Activated CD4-positive, CD25-positive, alpha-beta regulatory T cell treated with anti-CD3 and anti-CD28 coated beads, Interleukin-2, amount 50 U/mL, for 24 hours (primary cell): ENCODE measurements around the gene RCOR1.
A peak's percentile ranks its signal among the peaks of the same experiment; 100 is the strongest.

Source experiments
- ATAC-seq, 2 donors: fragments of 150-1000 bp; cut with Tn5 transposase; one replicate each; pipeline ENCODE4 v1.10.0; 2021; ENCODE audit warnings: mild to moderate bottlenecking in 1 of 2, moderate library complexity in 1 of 2

The RCOR1 gene

DNA sequence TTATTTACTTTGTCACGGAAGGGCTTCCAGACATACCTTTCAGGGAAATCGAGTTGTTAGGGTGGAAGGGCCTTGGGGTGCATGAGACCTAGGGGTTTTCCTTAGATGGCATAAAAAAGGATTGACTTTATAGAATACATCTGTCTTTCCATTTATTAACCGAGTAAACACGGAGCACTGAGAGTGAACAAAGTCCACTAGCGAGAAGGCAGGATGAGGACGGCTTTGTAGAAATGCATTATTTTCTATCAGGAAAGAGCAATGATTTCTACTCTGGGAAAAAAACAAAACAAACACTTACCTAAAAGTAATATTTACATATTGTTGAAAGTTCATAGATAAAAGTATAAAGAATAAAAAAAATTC, 91.8 kb downstream of the RCOR1 start:
- ATAC-seq = no peak

DNA sequence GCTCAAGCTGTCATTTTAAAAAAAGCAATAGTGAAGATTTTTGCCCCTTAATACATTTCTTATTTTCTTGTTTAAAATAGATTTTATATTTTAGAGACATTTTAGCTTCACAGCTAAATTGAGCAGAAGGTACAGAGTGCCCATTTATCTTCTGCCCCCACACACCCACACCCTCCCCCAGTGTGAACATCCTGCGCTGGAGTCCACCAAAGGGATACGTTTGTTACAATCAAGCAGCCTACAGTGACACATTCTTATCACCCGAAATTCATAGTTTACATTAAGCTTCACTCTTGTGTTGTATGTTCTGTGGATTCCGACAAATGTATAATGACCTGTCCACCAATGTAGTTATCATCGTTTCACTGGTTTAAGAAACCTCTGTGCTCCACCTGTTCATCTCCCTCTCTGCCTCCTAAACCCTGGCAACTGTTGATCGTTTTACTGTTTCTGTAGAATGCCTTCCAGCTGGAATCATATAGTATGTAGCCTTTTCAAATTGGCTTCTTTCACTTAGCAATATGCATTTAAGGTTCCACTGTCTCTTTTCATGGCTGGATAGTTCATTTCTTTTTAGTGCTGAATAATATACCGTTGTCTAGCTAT, 93.8 kb downstream of the RCOR1 start:
- no peak for ATAC-seq

DNA sequence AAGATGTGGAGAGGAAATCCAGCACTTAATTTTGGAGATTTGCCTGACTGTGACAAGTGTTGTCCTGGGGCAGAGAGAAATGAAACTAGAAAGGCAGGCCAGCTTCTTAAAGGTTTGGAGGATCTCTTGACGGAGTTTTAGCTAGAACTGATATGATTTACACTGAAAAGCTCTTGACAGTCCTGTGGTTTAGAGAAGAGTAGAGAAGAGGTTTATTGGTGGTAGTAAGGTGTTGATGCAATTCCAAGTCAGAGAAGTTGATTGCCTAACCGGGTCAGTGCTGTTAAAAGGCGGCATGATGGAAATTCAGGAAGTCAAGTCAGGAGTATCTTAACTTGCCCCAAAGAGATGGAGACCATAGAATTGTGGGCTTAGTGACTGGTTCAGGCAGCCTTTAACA, 95.8 kb downstream of the RCOR1 start:
- ATAC-seq = no peak

DNA sequence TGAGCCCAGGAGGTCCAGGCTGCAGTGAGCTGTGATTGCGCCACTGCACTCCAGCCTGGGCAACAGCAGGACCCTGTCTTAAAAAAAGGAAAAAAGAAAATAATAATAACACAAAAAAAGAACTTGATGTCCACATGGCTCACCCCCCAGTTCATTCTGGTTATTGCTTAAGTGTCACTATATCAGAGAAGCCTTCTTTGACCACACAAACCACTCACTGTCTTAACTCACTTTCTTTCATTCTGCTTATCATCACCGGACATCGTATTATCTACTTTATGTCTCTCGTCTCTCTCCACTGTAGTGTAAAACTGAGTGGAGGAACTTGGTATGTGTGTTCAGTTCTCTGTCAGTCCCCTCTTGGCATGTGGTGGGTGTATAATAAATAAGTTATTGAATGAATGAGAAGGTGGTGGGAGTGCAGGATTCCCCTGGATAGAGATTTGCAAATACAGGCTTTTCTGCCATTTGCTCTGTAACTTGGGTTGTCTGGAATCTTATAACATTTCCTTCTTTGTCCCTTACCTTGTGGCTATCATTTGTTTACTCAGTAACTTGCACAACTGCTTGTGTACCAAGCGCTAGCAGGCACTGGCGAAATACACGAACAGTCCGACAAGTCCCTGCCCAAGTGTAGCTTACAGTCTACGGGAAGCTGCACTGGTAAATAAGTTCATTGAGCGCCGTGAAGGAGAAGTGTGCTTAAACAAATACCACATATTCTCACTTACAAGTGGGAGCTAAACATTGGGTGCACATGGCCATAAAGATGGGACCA, 98.2 kb downstream of the RCOR1 start:
- ATAC-seq = no peak

DNA sequence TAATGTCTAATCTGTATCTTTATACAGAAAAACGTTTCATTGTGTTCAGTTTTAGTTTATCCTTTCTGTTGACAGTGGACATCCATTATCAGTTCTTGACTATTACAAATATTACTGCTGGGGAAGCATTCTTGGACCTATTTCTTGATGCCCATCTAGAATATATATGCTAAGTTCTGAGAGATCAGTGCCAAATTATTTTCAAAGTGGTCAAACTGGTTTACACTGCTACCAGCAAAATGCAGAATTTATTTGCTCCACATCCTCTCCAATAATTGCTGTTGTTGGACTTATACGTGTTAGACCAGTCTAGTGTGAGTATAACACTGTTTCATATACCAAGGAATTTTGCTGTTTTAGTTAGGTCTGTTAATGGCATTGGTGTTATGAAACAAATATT, 99.3 kb downstream of the RCOR1 start:
- ATAC-seq = no peak

DNA sequence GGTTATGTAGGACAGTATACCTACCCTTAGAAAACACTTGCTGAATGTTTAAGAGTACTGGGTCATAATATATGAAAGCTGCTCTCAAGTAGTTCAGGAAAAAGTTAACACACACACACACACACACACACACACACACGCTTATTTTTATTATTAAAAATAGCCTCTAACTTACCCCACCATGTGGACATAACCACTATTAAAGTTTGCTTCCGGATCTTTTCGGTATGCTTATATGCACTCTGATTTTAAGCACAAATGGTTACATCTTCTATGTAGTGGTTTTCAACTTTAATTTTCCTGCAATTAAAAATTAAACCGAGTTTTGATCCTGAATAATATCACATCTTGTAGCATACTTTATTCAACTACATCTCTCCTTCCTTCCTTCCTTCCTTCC, 99.9 kb downstream of the RCOR1 start:
- no peak for ATAC-seq

DNA sequence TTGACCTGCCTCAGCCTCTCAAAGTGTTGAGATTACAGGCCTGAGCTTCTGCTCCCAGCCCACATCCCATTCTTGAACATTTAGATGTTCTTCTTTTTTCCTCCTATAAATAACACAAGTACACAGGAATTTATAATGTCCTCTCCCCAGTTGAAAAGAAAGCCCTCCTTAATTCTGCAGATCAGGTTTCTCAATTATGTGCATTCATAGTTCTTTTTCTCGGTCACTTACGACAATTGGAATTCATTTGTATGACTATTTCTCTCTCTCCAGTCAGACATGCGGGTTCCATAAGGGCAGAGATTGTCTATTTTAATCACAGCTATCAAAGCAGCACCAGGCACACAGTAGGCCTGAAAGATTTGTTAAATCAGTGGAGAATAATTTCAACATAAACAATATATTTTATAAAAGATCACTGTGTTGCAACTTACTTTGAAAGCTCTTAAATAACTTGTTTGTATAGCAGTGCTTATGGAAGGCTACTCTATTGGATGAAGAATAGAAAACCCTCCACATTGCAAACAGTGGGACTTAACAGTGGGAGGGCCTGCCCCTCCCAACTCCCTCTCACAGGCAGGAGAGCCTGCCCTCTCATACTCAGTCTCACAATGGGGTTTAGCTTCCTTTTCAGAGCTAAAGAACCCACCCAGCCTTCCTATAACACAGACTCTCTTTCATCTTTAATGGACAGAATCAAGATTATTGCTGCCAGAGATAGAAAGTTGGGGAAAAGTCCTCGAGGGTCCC, 100.7 kb downstream of the RCOR1 start:
- ATAC-seq = no peak

DNA sequence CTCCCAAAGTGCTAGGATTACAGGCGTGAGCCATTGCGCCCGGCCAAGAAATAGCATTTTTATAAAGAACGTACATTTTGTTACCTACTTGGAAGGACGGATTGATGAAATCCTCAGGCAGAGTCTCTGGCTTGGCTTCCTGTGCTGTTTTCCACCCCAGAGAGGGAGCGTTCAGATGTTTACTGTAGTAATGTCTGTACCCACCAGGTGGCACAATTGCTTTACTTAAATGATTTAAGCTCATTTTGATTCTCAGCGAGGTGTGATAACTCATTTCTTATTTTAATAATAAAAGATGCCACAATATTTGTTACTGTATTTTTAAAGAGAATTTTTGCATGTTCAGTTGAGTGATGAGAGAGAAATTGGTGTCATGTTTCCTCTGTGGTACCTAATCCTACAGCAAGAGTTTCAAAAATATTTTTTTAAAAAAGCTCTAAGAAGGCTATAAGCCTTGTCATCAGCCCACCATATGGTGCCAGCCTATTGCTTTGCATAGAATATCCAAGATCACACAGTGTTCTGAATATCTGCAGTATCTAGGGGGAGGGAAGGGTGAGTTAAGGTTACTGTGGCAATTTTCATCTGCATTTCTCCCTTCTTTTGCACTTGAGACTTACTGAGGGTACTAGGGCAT, 102.2 kb downstream of the RCOR1 start:
- ATAC-seq = peak; percentile 44 to 73

DNA sequence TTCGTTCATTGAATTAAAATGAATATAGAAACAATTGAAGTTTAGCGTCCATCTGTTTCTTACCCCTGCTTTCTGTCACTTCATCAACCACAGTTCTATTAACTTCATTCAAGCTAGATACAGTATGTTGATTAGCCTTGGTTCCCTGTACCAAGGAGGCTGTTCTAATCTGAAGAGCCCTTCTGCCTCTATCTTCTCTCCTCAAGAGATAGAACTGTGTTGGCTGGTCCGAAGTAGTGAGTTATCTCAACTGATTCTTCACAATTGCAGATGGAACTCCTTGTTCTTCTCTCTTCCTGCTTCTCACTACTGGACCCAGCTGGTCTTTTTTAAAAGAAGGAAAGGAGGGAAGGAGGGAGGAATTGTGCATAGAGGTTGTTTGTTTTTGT, 102.7 kb downstream of the RCOR1 start:
- no peak for ATAC-seq

DNA sequence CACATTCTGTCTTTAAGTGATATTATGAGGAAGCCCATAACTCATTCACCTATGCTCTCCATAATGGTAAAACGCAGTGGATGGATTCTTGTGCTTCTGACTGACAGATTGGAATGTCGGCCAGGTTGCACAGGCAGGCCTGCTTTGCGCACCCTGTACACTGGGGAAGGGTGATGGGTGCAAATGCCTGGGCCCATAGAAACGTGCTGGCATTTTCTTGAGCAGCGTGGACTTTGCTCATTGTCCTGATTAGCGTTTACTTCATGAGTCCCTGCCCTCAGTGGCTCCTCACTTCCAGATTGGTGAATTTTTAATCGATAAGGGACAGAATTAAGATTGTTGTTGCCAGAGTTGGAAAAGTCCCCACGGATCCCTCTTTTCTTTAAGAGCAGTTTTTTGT, 103.9 kb downstream of the RCOR1 start:
- ATAC-seq = no peak

DNA sequence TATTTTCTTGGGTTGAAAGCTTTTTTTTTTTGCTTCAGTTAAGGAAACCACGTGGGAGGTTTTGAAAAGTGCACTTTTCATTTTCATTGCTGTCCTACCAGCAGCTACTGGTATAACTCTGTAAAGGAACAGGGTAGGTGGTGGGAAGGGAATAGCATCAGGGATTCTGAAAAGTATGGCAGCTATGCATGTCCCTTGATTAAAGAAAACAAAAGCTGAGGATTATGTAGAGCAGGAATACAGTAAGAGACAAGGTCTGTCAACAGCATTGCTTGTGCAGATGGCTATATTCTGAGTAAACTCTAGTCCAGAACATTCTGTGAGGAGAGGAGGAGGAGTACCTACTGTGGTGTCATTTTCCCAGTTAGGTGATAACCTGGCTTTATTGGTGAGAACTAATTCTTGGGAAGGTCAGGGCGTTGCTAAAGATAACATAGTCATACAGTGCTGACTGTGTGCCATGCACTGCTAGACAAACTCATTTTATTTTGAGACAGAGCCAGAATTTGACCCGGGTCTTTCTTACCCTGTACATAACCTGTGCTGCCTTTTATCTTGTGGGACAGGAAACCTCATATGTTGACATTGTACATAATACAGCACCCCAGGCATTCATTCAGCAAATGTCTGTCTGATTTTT, 104.5 kb downstream of the RCOR1 start:
- no peak for ATAC-seq

DNA sequence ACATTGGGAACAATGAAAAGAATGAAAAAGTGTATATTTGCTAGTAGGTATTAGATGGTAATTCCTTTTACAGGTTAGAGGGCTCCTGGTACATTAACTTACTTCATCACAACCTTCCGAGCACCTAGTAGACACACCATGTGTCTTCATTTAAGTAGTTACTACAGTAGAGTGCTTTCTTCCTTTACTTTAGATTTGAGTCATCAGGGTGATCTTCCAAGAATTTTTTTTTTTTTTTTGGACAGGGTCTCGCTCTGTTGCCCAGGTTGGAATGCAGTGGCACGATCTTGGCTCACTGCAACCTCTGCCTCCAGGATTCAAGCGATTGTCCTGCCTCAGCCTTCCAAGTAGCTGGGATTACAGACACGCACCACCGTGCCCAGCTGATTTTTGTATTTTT, 105.1 kb downstream of the RCOR1 start:
- no peak for ATAC-seq

DNA sequence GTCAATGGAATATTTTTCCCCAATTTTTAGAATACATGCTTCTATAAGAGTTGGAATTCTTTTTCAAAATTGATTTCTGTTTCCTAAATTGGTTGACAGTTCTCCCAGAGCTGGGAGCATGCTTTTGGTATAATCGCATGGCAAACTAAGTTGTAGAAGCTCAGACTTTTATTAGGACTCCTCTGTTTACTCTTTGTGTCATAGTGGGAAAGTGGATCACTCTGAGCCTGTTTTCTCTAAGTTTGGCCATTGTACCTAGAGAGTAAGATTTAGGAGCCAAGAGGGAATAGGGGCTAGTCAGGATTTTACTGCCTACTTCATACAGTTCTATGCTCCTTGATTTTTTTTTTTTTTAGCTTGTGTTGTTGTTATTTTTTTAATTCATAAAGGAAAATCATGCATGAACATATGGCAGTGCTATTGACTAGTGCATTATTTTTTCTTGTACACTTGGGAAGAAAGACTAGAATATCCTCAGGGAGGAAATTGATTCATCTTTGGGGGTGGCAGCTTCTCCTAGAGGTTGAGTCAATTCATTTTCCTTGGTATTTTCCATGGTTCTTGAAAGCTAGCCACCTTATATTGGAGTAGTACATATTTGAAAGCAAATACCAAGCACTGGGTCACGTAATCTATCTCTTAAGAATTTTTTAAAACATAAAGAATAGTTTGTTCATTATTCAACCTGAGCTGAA, 107.1 kb downstream of the RCOR1 start:
- ATAC-seq = no peak

DNA sequence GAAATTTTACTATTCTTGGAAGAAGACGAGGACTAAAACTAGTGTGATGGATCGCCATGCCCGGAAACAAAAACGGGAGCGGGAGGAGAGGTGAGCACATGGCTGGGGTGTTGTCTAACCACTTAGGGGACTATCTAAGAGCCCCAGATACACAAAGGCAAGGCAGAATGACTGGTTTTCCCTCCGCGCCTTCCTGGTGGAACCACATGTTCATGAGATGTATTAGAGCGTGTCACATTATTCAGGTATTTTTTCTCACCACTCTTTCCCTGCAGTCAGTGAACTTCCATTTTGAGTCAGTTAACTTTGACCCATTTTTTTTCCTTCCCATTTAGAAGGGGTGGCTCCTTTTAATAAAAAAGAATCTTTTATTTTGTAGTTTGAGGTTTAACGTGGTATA, 116.0 kb downstream of the RCOR1 start:
- ATAC-seq = peak in 1 of 2 donors; percentile 41

DNA sequence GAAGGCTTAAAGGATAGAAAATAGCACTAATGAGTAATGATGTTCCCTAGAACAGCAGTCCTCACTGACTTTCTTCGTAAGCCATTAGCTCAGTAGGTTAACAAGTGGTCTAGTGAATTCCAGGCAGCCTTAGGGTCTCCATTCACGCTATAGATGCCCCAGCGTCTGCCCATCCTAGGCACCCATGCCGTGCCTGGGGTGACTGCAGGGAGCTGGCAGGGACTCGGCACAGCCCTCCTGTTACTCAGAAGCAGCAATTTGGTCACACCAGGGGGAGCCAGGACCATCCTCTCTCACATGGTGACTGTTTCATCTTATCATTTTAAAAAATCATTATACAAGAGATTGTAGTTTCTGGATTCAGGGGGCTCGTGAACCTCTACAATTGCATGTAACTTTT, 118.8 kb downstream of the RCOR1 start:
- no peak for ATAC-seq

DNA sequence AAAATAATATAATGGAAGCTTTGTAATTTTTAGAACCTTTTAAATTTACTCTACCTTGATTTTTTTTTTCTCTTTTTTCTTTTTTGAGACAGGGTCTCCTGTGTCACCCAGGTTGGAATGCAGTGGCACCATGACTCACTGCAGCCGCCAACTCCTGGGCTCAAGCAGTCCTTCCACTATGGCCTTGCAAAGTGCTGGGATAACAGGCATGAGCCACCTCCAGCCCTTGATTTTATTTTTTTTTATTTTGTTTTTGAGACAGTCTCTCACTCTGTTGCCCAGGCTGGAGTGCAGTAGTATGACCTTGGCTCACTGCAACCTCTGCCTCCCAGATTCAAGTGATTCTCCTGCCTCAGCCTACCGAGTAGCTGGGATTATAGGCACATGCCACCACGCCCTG, 119.5 kb downstream of the RCOR1 start:
- no peak for ATAC-seq

DNA sequence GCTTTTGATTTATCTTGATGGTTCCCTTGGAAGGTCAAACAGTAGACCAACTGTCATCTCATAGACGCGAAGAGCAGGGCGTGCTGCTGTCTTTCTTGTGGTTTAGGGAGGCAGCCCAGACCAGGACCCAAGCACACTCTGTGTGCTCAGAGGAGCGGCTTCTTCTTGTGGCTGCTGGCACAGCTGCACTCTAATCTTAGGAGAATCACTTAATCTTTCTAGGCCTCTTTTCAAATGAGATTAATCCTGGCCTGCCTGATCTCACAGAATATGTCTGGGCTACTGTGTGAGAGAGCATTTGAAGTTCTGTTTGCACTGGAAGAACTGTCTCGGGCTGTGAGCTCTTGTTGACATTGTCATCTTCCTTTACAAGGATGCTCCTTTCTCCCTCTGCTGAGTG, 124.8 kb downstream of the RCOR1 start:
- ATAC-seq = no peak

DNA sequence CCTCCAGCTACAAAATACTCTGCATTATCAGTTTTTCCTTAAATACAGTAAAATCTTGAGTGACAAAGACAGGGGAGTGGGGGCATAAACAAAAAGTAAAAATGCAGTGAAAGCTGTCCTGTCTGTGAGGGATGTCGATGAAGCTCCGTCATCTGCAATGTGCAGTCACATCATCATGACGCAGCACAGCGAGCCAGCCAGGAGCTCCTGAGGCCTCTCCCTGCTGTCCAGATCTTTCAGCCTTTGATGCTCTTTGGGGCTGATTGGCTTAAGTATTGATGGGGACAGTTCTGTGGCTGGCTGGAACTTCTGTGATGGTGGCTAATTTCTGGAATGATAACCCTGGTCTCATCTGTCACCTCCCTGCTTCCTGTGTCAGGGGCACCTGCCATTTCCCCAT, 130.2 kb downstream of the RCOR1 start:
- ATAC-seq = no peak

DNA sequence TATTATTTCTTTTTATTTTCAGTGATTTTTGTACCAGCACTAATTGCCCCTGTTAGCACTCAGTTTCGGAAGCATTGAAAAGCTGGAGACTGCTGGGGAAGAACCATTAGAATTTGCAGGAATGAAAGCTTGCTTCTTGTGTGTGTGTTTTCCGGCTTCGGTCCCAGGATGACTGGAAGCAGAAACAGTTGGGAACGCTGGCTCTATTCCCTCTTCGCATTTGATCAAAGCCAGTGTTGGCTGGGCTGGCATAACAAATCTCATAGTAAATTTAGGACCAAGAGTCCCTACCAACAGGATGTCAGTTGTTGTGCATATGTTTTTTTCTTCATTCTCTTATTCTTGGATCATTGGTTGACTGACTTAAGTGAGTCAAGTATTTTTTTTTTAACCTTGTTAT, 131.2 kb downstream of the RCOR1 start:
- no peak for ATAC-seq

DNA sequence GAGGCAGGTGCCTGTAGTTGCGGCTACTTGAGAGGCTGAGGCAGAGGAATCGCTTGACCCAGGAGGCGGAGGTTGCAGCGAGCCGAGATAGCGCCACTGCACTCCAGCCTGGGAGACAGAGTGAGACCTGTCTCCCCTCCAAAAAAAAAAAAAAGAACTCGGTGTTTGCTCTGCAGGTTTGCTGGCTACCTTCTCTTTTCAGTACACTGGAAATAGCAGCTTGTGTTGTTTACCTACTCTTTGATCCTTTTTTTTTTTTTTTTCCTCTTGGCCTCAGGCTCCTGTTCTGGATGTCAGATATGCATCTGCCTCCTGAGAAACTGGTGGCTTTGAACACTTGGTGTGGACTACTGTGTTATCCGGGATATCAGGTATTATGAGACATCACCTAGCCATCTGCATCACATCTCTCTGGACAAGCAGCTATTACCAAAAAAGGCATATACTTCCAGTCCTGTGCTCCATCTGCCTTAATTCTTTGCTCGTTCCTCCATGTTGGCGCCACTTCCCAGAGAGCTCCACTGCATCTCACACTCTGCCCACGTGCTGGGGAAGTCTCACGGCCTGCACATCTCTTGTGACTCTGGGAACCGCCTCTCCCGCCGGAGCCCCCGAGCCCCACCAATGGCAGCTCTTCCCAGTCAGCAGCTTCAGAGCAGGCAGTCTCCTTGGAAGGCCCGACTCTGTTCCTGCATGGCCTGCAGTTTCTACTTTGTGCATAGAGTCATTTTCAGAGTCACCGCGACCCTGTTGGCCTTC, 133.9 kb downstream of the RCOR1 start:
- ATAC-seq = no peak

DNA sequence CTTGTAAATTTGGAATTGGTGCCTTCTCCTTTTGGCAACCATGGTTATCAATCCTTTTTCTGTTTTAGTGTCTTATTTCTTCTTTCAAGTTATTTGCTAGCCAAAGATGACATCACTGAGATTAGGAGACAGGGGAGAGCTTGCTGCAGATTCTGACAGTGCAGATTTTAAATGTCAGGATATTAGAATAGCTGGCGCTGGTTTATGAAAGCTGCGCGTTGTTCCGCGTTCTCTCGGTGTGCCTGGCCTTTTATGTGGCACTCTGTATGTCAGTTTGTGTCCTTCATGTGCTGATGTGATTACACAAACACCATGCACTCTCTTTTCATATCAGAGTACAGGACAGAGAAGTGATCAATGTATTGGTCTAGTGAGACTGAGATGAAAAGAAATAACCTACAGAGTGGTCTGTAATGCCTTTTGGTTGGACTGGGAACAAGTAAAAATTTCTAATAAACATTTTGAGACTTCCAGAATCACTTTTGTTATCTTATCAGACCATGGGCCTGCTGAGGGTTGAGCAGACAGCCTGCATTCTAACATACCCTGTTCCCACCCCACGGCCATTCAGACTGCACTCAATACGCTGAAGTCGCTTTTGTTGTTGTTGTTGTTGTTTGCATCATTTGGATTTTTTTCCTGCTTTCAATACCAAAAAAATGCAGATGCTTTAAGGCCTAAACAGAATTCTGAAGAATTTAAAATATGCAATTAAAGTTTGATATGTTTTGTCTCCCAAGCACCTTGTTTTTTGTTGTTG, 135.1 kb downstream of the RCOR1 start:
- no peak for ATAC-seq
